Esophagus muscularis mucosa (tissue), 4 donors: ENCODE data around the gene UBE2G2. TPM values are rescaled to one million over a fixed set of nuclear protein-coding genes. Genes with fewer than 3 reads are reported as not detected.

Source experiments
- DNase-seq: peaks from one replicate; pipeline ENCODE4 v3.0.0-alpha.2; 2017; ENCODE audit errors: extremely low spot score
- H3K27ac ChIP-seq, 4 donors: fragments of 200-600 bp; sonication (generic); replicated peaks in 1 of 4; 1 replicate in 3 of 4; 2 replicates in 1 of 4; pipeline ENCODE4 v1.5.1; 2016 to 2019; ENCODE audit warnings: mild to moderate bottlenecking in 1 of 4
- H3K27me3 ChIP-seq, 4 donors: fragments of 200-600 bp; sonication (generic); one replicate each; pipeline versions ENCODE4 v1.5.1 to v1.6.0; 2016 to 2019
- H3K36me3 ChIP-seq, 4 donors: fragments of 200-600 bp; sonication (generic); one replicate each; pipeline ENCODE4 v1.5.1; 2016 to 2019
- H3K4me1 ChIP-seq, 4 donors: fragments of 200-600 bp; sonication (generic); one replicate each; pipeline ENCODE4 v1.5.1; 2016 to 2019
- H3K4me3 ChIP-seq, 4 donors: fragments of 200-600 bp; sonication (generic); 1 replicate in 2 of 4; 2 replicates in 2 of 4; pipeline ENCODE4 v1.5.1; 2016 to 2019; ENCODE audit warnings: mild to moderate bottlenecking in 4 of 4, moderate library complexity in 1 of 4
- H3K9me3 ChIP-seq, 4 donors: fragments of 200-600 bp; sonication (generic); 1 replicate in 3 of 4; 2 replicates in 1 of 4; pipeline ENCODE4 v1.5.1; 2016 to 2019
- EP300 ChIP-seq: sonication (generic); formaldehyde crosslinking; IDR thresholded peaks from one replicate; pipeline ENCODE4 v1.6.1; 2017; ENCODE audit warnings: antibody characterized with exemption
- POLR2A ChIP-seq: fragments of 450-650 bp; IDR thresholded peaks from one replicate; pipeline ENCODE4 v1.6.1; 2017; ENCODE audit warnings: antibody characterized with exemption, moderate library complexity, mild to moderate bottlenecking, low read depth
- POLR2AphosphoS5 ChIP-seq, 2 donors: sonication (generic); formaldehyde crosslinking; IDR thresholded peaks; one replicate each; pipeline ENCODE4 v1.6.1; 2017; ENCODE audit warnings: antibody characterized with exemption in 2 of 2
- WGBS: methylation state at CpG from one replicate; pipeline ENCODE4 v1.1.5; 2018; 5-methylcytosine and 5-hydroxymethylcytosine counted together
- intact Hi-C: fragments of 100-400 bp; cut with DNase I; formaldehyde crosslinking; loops from one replicate; pipeline ENCODE4 v1.15.1; 2023
- total RNA-seq, 4 donors: library from RNA; depleted of rRNA; stranded (reverse); fragments of >200 nt; gene quantifications; one replicate each; pipeline versions ENCODE4 v1.1.0 to v1.2.1, GENCODE V29; 2016
- TF ChIP-seq, protein P1 (sequence below), 3 experiments: fragments of 200-600 bp in 2 of 3; fragments of 450-650 bp in 1 of 3; sonication (generic) in 2 of 3; IDR thresholded peaks; one replicate each; pipeline ENCODE4 v1.5.1; 2017 to 2019; ENCODE audit warnings: antibody characterized with exemption in 3 of 3, mild to moderate bottlenecking in 2 of 3, moderate library complexity in 1 of 3

The UBE2G2 gene
- total RNA-seq, 4 donors from 2014 or later: 74.4 to 174 (median 81.7) TPM

DNA sequence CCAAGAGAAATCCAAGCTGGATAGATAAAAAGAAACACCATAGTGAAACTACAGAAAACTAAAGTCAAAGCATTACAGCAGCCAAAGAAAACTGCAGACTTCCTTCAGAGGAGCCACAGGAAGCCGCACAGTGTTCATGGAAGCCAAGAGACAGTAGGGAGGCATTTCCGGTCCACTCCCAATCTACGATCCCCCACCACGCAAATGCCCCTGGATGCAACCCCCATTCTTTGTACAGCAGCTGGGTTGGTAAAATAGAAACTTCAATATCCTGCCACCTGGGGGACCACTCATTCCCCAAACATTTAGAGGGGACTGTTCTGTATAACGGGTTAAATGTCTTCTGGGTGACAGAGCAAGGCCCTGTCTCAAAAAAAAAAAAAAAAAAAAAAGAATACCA, 46.4 kb downstream of the UBE2G2 start:
- 77% methylated on average over 5 of the region's 5 CpGs for WGBS
- H3K4me3 ChIP-seq: no peak overlapping the region
- no peaks in the 10 kb centered on the region for H3K36me3 ChIP-seq
- peaks cover 0 to 5% (median 0%) of the 10 kb centered on the region in 4 donors for H3K9me3 ChIP-seq
- intact Hi-C loops: no loop called here
- H3K27ac ChIP-seq: no peak overlapping the region
- H3K4me1 ChIP-seq: no peaks in the 10 kb centered on the region
- H3K27me3 ChIP-seq: peaks cover 0 to 29% (median under 1%) of the 10 kb centered on the region in 4 donors
- no peak for TF ChIP-seq POLR2AphosphoS5 (IDR thresholded peaks at IDR 0.05)
- DNase-seq: no peak

DNA sequence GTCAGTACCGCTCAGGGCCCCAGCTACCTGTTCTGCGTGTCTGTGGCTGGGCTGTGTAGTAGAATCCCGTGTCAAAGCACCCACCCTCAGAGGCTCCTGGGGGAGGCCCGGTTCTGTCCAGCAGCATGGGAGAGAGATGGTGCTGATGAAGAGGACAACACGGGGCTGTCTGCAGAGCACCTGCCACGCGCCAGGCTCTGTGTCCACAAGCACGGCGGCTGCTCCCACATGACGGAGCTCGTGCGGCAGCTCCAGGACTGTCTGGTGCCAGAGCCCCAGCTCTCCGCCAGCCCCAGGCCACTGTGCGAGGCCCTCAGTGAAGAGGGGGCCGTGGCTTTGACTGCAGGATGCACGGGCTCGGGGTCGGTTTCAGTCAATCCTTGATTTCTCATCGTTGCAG, 48.3 kb downstream of the UBE2G2 start:
- Histone ChIP-seq H3K4me1 (no peaks in the 10 kb centered on the region), H3K4me3 (no peak overlapping the region), H3K36me3 (no peaks in the 10 kb centered on the region), H3K27ac (no peak overlapping the region), H3K27me3 (peaks cover 0 to 47% (median 1%) of the 10 kb centered on the region in 4 donors), H3K9me3 (peaks cover 0 to 5% (median 0%) of the 10 kb centered on the region in 4 donors)
- intact Hi-C loops: no loop called here
- 78% methylated on average over 13 of the region's 19 CpGs for WGBS
- no peak for TF ChIP-seq POLR2AphosphoS5 (IDR thresholded peaks at IDR 0.05)
- TF ChIP-seq POLR2A: no peak
- no peak for DNase-seq

DNA sequence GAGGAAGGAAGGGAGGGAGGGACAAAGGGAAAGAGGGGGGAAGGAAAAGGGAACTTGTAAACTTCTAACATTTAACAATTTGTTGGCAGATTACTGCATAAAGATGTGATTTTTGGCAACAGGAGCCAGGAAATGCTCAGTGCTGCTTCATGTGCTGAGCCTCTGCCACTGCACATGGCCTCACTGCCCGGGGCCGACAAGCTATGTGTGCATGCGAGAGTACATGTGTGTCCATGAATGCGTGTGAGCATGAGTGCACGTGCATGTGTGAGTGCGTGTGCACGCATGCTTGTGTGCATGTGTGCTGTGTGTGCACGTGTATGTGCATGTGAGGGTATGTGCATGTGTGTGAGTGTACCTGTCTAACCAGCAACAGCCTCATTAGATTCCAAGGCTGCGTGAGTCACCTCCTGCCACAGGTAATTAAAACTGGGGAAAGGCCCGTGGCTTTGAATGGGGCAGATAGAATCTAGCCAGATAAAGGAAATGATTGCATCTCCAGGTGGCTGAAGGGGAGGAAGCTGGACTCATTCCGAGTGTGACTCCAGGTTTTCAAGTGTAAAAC, 48.9 kb downstream of the UBE2G2 start:
- H3K9me3 ChIP-seq: peaks cover 0 to 5% (median 0%) of the 10 kb centered on the region in 4 donors
- H3K4me1 ChIP-seq: no peaks in the 10 kb centered on the region
- no peaks in the 10 kb centered on the region for H3K36me3 ChIP-seq
- intact Hi-C loops: no loop called here
- peaks cover 0 to 43% (median 1%) of the 10 kb centered on the region in 4 donors for H3K27me3 ChIP-seq
- TF ChIP-seq, protein P1, sequence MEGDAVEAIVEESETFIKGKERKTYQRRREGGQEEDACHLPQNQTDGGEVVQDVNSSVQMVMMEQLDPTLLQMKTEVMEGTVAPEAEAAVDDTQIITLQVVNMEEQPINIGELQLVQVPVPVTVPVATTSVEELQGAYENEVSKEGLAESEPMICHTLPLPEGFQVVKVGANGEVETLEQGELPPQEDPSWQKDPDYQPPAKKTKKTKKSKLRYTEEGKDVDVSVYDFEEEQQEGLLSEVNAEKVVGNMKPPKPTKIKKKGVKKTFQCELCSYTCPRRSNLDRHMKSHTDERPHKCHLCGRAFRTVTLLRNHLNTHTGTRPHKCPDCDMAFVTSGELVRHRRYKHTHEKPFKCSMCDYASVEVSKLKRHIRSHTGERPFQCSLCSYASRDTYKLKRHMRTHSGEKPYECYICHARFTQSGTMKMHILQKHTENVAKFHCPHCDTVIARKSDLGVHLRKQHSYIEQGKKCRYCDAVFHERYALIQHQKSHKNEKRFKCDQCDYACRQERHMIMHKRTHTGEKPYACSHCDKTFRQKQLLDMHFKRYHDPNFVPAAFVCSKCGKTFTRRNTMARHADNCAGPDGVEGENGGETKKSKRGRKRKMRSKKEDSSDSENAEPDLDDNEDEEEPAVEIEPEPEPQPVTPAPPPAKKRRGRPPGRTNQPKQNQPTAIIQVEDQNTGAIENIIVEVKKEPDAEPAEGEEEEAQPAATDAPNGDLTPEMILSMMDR (IDR thresholded peaks at IDR 0.05): no peak
- TF ChIP-seq POLR2AphosphoS5 (IDR thresholded peaks at IDR 0.05): no peak
- TF ChIP-seq POLR2A: no peak
- no peak for TF ChIP-seq EP300
- H3K27ac ChIP-seq: no peak overlapping the region
- H3K4me3 ChIP-seq: no peak overlapping the region
- DNase-seq: no peak
- 69% methylated on average over 11 of the region's 11 CpGs for WGBS

DNA sequence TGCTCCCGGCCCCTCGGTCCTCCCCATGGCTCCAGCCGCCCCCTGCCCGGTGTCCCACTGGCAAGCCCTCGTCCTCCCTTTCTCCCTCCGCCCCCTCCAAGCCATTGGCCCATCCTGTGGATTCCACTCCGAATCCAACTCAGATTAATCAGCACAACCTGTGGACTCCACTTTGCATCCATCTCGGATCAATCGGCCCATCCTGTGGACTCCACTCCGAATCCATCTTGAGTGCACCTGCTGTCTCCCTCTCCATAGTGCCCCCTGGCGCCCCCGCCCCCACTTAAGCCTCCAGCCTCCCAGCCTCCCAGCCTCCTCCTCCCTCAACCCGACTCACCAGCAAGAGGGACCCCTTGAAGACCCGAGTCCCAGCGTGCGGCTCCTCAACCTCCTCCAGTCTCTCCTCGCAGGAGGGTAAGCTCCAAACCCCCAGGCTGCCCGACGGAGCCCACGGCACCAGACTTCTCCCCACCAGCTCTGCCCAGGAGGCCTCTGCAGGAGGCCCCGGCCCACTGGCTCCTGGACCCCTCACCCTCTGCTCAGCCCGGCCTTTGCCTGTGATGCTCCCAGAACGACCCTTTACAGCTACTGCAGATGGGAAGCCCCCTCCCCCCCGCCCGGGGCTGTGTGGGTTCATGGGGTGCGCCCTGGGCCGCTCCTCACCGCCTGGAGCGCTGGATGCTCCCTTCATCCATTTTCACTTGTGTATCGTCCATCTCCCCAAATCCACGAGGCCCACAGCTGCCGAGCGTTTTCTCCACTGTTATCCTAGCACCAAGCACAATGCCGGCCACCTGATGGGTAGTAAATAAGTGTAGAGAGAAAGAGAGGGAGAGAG, 49.6 kb downstream of the UBE2G2 start:
- H3K27me3 ChIP-seq: peaks cover 0 to 43% (median 1%) of the 10 kb centered on the region in 4 donors
- no peak overlapping the region for H3K4me3 ChIP-seq
- WGBS: 75% methylated on average over 34 of the region's 34 CpGs
- H3K4me1 ChIP-seq: no peaks in the 10 kb centered on the region
- TF ChIP-seq POLR2A (no peak), POLR2AphosphoS5 (IDR thresholded peaks at IDR 0.05) (no peak), EP300 (no peak)
- TF ChIP-seq, protein P1 (IDR thresholded peaks at IDR 0.05): no peak
- H3K36me3 ChIP-seq: no peaks in the 10 kb centered on the region
- DNase-seq: no peak
- H3K27ac ChIP-seq: no peak overlapping the region
- peaks cover 0 to 5% (median 0%) of the 10 kb centered on the region in 4 donors for H3K9me3 ChIP-seq
- intact Hi-C loops: no loop called here

DNA sequence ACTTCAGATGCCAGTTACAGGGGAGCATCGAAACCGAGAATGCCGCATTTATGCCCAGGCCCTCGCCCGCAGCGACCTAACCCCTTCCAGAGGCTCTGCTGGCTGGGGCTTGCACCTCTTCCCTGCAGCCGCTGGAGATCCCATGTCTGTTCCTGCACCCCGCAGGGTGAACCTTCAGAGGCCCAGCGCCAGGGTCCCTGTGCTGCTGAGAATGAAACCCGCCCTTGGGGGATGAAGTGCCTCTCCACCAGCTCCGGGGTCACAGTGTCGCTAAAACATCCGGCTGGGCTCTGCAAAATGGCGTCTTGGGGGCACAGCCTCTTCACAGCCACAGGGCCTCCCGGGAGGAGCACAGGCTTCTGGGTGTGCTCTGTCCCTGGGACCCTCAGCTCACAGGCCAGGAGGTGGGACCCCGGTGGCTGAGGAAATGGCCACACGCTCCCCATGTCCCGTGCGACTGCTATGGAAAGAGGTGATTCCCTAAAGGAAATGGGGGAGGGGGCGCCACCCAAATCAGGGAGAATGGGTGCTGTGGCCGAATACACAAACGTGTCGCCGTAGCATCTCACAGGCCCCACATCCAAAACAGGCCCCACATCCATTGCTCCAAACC, 50.3 kb downstream of the UBE2G2 start:
- no peak overlapping the region for H3K27ac ChIP-seq
- H3K27me3 ChIP-seq: peaks cover 0 to 43% (median 1%) of the 10 kb centered on the region in 4 donors
- DNase-seq: no peak
- H3K4me3 ChIP-seq: no peak overlapping the region
- no peaks in the 10 kb centered on the region for H3K4me1 ChIP-seq
- TF ChIP-seq, protein P1 (IDR thresholded peaks at IDR 0.05): no peak
- TF ChIP-seq EP300 (no peak), POLR2A (no peak), POLR2AphosphoS5 (IDR thresholded peaks at IDR 0.05) (no peak)
- H3K36me3 ChIP-seq: no peaks in the 10 kb centered on the region
- intact Hi-C loops: no loop called here
- 82% methylated on average over 14 of the region's 24 CpGs for WGBS
- H3K9me3 ChIP-seq: peaks cover 0 to 5% (median 0%) of the 10 kb centered on the region in 4 donors
